RWPE1 (cell line): ENCODE results near the gene SPTLC2.

Experiments
- CTCF ChIA-PET: fragments of 350-600 bp; sonication (Branson Sonifier 250); formaldehyde crosslinking; extraction: SDS; loops from one replicate; lab custom pipeline; 2021; lab: Yijun Ruan, JAX
- POLR2A ChIA-PET: fragments of 400-600 bp; formaldehyde crosslinking; extraction: SDS; loops from one replicate; lab custom pipeline; 2020; ENCODE audit warnings: antibody characterized with exemption; ENCODE audit not compliant: low non-redundant PET; lab: Yijun Ruan, JAX
- DNase-seq: peaks from one replicate; pipeline ENCODE4 v3.0.0; 2012; ENCODE audit warnings: low spot score
- H3K27ac ChIP-seq: fragments of 450-650 bp; 2 replicates; pipeline ENCODE4 v1.5.1; 2017
- TF ChIP-seq, protein P1 (sequence below): fragments of 450-650 bp; conservative IDR thresholded peaks from 2 replicates; pipeline ENCODE4 v1.5.1; 2017; ENCODE audit warnings: low read depth, mild to moderate bottlenecking

SPTLC2 gene

DNA sequence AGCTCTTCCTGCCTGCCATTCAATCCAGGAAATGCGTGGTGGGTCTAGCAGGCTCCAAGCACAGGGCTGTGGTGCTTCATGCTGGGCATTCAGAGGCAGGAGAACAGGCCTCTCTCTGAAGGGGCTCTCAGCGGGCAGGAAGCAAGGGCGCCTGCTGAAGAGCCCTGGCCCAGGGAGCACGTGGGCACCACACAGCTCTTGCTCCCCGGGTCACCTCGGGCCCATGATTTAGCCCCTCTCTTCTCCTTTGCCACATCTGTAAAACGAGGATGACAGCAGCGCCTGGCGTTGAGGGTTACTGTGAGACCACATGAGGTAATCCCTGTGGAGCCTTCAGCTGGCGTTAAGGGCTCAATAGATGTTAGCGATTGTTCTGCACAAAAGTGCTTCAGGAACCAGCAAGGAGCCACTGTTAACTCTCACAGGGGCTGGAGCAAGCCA lies 37.6 kb upstream of the SPTLC2 start:
- no peak overlapping the region for H3K27ac ChIP-seq
- ChIA-PET CTCF (interaction anchor here (0.5 to 0.7 kb wide), 3 partner anchors 11 to 859 kb away, joined by 3 to 4 read pairs (median 3); no protein-coding TSS in a partner anchor), POLR2A (interaction anchor here (0.6 kb wide), 1 partner anchor 74 kb away, joined by 6 read pairs; no protein-coding TSS in a partner anchor)
- TF ChIP-seq, protein P1, sequence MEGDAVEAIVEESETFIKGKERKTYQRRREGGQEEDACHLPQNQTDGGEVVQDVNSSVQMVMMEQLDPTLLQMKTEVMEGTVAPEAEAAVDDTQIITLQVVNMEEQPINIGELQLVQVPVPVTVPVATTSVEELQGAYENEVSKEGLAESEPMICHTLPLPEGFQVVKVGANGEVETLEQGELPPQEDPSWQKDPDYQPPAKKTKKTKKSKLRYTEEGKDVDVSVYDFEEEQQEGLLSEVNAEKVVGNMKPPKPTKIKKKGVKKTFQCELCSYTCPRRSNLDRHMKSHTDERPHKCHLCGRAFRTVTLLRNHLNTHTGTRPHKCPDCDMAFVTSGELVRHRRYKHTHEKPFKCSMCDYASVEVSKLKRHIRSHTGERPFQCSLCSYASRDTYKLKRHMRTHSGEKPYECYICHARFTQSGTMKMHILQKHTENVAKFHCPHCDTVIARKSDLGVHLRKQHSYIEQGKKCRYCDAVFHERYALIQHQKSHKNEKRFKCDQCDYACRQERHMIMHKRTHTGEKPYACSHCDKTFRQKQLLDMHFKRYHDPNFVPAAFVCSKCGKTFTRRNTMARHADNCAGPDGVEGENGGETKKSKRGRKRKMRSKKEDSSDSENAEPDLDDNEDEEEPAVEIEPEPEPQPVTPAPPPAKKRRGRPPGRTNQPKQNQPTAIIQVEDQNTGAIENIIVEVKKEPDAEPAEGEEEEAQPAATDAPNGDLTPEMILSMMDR: no peak
- no peak for DNase-seq

DNA sequence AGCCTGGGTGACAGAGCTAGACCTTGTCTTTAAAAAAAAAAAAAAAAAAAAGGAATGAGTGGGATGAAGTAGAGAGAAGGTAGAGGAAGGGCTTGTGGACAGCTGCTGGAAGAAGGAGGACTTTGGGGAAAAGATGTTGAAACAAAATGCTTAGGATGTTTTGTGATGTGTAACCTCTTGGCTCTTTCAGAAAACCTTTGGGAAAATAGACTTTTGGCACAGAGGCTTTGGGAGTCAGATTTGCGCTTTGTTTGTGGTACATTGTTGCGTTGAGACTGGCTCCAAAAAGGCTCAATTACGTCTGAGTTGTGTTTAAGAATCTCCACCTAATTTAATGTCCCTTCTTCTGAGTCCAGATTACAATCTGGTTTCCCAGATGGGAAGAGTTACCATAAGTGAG lies 32.9 kb upstream of the SPTLC2 start:
- CTCF ChIA-PET: interaction anchor here (0.7 kb wide), 2 partner anchors 78 to 221 kb away, joined by 3 to 4 read pairs; no protein-coding TSS in a partner anchor
- POLR2A ChIA-PET: no interaction called here
- no peak for DNase-seq
- no peak overlapping the region for H3K27ac ChIP-seq
- TF ChIP-seq, protein P1: no peak

- H3K27ac ChIP-seq: no peak overlapping the region
- POLR2A ChIA-PET: no interaction called here
- no peak for DNase-seq
- CTCF ChIA-PET: interaction anchor here (0.7 kb wide), 1 partner anchor 77 kb away, joined by 4 read pairs; no protein-coding TSS in a partner anchor
- TF ChIP-seq, protein P1: no peak
Measured at GRCh38 chr14:77648520-77649200, 32.2 kb upstream of the SPTLC2 start.

- ChIA-PET POLR2A (no interaction called here), CTCF (no interaction called here)
- TF ChIP-seq, protein P1: no peak
- no peak for DNase-seq
- no peak overlapping the region for H3K27ac ChIP-seq
Measured at GRCh38 chr14:77647853-77648252, 31.4 kb upstream of the SPTLC2 start.

DNA sequence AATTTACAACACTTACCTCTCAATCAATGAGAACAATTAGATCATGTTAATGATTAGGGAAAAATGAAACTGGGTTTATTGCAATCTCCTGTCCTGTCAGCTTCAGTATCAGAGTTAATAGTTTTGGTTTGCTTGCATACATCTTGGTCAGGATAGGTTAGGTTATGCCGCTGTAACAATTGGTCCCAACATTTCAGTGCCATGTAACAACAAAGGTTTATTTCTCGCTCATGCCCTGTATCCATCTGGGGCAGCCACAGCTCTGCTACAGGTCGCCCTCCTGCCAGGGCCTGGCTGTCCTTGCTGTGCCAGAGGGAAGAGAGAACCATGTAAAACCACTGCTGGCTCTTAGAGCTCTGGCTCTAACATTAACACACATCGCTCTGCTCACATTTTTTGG lies 30.5 kb upstream of the SPTLC2 start:
- CTCF ChIA-PET: no interaction called here
- no peak for DNase-seq
- TF ChIP-seq, protein P1: no peak
- H3K27ac ChIP-seq: no peak overlapping the region
- POLR2A ChIA-PET: no interaction called here

- TF ChIP-seq, protein P1: no peak
- POLR2A ChIA-PET: no interaction called here
- DNase-seq: no peak
- no peak overlapping the region for H3K27ac ChIP-seq
- CTCF ChIA-PET: interaction anchor here (0.7 kb wide), 1 partner anchor 28 kb away, joined by 3 read pairs; no protein-coding TSS in a partner anchor
Measured at GRCh38 chr14:77645520-77646230, 29.2 kb upstream of the SPTLC2 start.
